Inflammatory macrophage (primary cell): ENCODE results near the gene LMAN2L.
A peak's percentile ranks its signal among the peaks of the same experiment; 100 is the strongest.

ENCODE experiments used
- DNase-seq, 2 donors: peaks; one replicate each; pipeline ENCODE4 v3.0.0-alpha.2; 2020 to 2022
- total RNA-seq, 18 experiments: gene quantifications; one replicate each; lab custom pipeline; 2026; ENCODE audit warnings: mixed read lengths in 6 of 18, inconsistent platforms in 2 of 18; lab: John Stamatoyannopoulos, UW

LMAN2L gene
- 4.8 to 32.0 (median 22.3) reads per million in 18 experiments for total RNA-seq

DNA sequence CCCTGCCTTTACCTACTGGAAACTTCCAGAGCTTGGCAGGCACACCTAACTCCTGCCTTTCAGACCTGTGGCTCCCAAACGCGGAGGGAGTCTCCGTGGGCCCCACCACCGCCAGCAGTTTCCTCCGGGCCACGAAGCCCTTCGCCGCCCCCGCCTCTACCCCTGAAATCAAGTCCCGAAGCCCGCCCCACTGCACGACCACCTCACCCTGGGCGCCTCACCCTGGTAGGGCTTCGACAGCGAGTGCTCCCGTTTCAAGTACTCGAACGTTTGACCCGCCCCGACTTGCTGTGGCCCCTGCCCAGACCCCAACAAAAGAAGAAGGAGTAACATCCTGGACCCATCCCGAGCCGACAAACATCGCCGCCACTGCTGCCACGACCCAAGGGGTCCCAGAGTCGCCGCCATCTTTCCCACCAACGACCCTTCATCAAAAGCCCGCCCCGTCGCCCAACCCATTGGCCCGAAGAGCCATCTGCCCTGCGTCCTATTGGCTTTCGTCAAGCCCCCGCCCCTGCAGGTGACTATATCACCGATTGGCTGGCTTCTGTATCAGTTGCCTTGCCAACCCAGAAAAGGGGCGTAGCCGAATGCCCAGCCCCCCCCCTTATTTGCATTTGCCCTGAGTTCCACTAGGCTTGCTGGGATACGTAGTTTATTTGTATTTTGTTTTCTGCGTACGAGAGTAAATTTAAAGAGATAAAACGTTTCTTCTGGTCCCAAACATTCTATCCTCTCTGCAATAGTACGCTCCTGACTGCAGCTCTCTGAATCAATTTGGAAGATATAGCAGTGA is at the start of gene LMAN2L:
LMAN2L (minus strand) TSS at position 432 of the 796 bp plus-strand sequence; CDS start at position 408, 24 bp downstream.
- peak; percentile 98 to 99 for DNase-seq

- no peak for DNase-seq
Measured at GRCh38 chr2:96789245-96789617, 49.4 kb upstream of the LMAN2L start.

GRCh38 chr2:96788442-96789244 is 48.8 kb upstream of the LMAN2L start:
- DNase-seq = no peak

DNA sequence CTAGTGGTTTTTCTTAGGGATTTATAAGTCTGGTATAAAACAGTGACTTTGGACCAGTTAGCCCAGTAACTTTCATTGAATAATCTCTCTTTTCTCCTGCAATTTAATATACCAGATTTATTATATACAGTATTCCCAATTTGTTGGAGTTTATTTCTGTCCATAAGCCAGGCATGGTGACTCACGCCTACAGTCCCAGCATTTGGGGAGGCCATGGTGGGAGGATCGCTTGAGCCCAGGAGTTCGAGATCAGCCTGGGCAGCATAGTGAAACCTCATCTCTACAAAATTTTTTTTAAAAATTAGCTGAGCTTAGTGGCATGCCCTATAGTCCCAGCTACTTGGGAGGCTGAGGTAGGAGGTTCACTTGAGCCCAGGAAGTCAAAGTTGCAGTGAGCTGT is 47.5 kb upstream of the LMAN2L start:
- DNase-seq = no peak

- DNase-seq = peak; percentile 78 to 83
Measured at GRCh38 chr2:96783388-96783787, 43.5 kb upstream of the LMAN2L start.

DNA sequence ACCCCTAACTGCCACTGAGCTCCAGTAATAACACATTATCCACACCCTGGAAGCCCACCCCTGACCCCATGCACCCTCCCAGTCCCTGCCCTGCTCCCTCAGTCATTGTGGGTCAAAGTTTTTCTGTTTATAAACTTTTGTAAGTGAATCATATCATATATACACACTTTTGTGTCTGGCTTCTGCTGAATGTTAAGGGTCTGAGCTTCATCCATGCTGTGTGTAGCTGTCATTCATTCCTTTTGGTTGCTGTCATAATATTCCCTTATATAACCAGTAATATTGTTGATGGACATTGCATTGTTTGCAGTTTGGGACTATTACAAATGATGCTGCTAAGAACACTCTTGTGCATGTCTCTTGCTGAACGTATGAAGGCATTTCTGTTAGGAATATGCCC is 35.3 kb upstream of the LMAN2L start:
- no peak for DNase-seq

DNA sequence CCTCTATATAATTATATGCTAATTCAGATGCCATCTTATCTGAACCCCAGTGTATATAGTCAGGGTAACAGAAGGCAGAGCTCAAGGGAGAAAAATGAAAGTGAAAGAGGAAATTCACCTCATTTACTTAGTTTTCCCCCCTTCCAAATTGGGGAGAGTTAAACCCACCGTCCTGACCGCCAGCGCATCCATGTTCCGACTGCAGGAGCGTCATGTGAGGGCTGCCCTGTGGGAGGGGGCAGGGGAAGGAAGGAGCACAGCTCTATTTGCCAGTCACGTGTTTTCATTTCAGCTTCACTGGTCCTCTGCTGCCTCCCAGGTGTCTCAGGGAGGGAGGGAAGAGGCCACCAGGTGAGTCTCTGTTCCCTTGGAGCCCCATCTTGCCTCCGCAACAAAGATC is 34.1 kb upstream of the LMAN2L start:
- DNase-seq = peak; percentile 6 to 20

DNA sequence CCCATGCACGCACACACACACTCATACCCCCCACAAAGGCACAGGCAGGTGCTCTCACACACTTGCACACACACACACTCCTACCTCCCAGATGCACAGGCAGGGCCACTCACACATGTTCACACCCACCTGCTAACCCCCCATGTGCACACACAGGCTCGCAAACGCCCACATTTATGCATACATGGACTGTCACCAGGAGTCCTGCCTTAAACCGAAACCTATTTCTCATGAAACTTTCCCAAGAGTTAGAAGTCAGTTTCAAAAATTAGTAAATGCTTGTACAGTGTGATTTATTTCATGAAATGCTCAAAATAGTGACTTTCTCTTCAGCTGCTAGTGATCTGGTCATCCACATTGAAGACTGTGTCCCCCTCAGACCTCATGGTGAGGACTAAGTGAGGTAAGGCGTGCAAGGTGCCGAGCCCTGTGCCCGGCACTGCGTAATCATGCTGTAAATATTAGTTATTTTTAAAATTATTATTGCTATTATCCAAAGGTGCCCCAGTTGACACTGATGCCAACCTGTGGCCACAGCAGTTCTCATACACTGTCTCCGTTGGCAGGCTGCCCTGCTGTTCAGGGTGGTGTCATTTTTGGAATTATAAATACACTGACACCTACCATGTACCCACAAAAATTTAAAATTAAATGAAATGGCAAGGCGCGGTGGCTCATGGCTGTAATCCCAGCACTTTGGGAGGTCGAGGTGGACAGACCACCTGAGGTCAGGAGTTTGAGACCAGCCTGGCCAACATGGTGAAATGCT is 33.2 kb upstream of the LMAN2L start:
- no peak for DNase-seq

- DNase-seq = no peak
Measured at GRCh38 chr2:96771796-96772618, 32.1 kb upstream of the LMAN2L start.

DNA sequence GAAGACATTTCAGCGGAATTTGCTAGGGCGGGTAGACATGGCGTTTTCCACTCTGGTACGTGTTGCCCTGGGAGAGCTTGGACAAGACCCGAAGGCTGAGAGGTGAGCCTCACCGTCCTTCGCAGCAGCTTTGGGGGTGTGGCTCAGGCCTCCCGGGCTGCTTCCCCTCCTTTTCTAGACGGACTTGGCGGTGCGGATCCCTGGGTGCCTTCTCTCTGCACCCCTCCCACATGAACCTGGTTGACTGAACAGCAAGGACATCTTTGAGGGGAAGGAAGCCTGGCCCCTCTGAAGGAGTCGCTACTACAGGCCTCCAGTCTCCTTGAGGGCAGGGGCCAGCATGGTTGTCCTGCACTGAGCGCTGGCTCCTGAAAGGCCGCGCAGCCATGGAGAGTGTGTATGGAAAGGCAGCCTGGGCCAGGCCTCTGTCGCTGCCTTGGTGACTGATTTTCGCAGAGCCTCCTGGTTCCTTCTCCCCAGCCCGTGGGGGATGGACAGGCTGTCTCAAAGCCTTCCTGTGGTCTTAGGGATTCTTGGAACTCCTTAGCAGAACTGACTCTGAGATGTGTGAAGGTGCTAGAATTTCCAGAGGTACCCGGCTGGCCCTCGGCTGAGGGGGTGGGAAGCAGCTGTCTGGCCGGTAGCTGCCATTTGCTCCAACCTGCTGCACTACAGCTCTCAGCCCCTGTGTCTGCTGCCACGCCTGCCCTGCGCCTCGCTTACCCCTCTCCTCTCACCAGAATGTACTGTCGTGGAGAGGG is 30.8 kb upstream of the LMAN2L start:
- DNase-seq = no peak

GRCh38 chr2:96769814-96770213 is 29.9 kb upstream of the LMAN2L start:
- peak; percentile 74 to 82 for DNase-seq

GRCh38 chr2:96768083-96768561 is 28.3 kb upstream of the LMAN2L start:
- DNase-seq = no peak

GRCh38 chr2:96767135-96767871 is 27.4 kb upstream of the LMAN2L start:
- no peak for DNase-seq

DNA sequence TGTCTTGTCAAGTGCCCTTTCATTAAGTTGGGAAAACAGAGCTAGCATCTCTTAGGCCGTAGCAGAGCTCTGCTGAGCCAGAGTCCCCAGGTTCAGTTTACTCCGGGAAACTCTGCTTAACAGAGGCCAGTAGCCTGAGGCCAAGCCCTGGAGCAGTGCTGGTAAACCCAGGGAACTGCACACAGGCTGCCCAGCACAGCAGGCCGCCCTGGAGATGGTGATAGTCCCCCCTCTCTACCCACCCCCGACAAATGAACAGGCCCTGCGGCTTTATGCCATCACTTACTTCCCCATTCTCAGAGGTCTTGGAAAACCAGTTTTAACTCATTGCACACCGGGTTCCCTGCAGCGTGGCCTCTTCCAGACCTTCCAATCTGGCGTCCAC is 24.4 kb upstream of the LMAN2L start:
- peak; percentile 66 to 75 for DNase-seq

- DNase-seq = no peak
Measured at GRCh38 chr2:96763511-96764252, 23.8 kb upstream of the LMAN2L start.

GRCh38 chr2:96762529-96763311 is 22.9 kb upstream of the LMAN2L start:
- no peak for DNase-seq

DNA sequence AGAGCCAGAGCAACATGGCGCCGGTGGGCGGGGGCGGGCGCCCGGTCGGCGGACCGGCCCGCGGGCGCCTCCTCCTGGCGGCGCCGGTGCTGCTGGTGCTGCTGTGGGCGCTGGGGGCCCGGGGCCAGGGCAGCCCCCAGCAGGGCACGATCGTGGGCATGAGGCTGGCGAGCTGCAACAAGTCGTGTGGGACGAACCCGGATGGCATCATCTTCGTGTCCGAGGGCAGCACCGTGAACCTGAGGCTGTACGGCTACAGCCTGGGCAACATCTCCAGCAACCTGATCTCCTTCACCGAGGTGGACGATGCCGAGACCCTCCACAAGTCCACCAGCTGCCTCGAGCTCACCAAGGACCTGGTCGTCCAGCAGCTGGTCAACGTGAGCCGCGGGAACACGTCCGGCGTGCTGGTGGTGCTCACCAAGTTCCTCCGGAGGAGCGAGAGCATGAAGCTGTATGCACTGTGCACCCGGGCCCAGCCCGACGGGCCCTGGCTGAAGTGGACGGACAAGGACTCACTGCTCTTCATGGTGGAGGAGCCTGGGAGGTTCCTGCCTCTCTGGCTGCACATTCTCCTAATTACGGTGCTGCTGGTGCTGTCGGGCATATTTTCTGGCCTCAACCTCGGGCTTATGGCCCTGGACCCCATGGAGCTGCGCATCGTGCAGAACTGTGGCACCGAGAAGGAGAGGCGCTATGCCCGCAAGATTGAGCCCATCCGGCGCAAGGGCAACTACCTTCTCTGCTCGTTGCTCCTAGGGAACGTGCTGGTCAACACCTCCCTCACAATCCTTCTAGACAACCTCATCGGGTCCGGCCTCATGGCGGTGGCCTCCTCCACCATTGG is 21.3 kb upstream of the LMAN2L start:
- peak; percentile 10 to 45 for DNase-seq
